Thyroid gland (tissue), 4 donors: ENCODE data around the gene TSTD2.

ENCODE experiments used
- CTCF ChIP-seq, 6 experiments: fragments of 200-600 bp in 3 of 6; fragments of 450-650 bp in 3 of 6; sonication (generic) in 3 of 6; IDR thresholded peaks; one replicate each; pipeline ENCODE4 v1.5.1; 2016 to 2019; ENCODE audit warnings: antibody characterized with exemption in 6 of 6, mild to moderate bottlenecking in 2 of 6, inconsistent platforms in 1 of 6, moderate library complexity in 1 of 6
- POLR2A ChIP-seq, 2 donors: fragments of 450-650 bp; IDR thresholded peaks; one replicate each; pipeline ENCODE4 v1.6.1; 2017; ENCODE audit warnings: antibody characterized with exemption in 2 of 2, mild to moderate bottlenecking in 2 of 2, moderate library complexity in 1 of 2

GRCh38 chr9:97567894-97568202 lies 65.3 kb downstream of the TSTD2 start:
- TF ChIP-seq CTCF (IDR thresholded peaks at IDR 0.05) (no peak), POLR2A (IDR thresholded peaks at IDR 0.05) (no peak)
